C4-2B (cell line): ENCODE measurements around the gene TAPT1.

ENCODE experiments used
- ZFX ChIP-seq: fragments of 450-650 bp; IDR thresholded peaks from 2 replicates; pipeline ENCODE4 v1.6.1; 2017
- TF ChIP-seq, protein P1 (sequence below): fragments of 450-650 bp; conservative IDR thresholded peaks from 2 replicates; pipeline ENCODE4 v1.5.1; 2017; ENCODE audit warnings: mild to moderate bottlenecking

DNA sequence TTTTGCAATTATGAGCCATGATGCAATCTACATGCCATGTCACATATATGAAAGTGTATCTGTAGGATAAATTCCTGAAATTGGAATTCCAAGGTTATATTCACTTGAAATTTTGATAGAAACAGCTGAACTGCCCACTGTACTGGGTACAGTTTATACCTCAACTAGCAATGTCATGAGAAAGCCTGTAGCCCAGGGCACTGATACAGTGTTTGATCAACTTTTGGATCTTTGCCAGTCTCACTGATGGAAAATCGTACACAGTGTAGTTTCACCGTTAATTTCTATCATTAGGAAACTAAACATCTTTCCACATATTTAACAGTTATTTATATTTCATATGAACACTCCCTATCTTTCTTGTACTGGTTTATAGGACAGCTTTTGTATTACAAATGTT lies 34.2 kb downstream of the TAPT1 start:
- TF ChIP-seq, protein P1, sequence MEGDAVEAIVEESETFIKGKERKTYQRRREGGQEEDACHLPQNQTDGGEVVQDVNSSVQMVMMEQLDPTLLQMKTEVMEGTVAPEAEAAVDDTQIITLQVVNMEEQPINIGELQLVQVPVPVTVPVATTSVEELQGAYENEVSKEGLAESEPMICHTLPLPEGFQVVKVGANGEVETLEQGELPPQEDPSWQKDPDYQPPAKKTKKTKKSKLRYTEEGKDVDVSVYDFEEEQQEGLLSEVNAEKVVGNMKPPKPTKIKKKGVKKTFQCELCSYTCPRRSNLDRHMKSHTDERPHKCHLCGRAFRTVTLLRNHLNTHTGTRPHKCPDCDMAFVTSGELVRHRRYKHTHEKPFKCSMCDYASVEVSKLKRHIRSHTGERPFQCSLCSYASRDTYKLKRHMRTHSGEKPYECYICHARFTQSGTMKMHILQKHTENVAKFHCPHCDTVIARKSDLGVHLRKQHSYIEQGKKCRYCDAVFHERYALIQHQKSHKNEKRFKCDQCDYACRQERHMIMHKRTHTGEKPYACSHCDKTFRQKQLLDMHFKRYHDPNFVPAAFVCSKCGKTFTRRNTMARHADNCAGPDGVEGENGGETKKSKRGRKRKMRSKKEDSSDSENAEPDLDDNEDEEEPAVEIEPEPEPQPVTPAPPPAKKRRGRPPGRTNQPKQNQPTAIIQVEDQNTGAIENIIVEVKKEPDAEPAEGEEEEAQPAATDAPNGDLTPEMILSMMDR, result no peak
- TF ChIP-seq ZFX, result no peak
